ENCODE results near the gene PGAP6. TPM values are rescaled to one million over a fixed set of nuclear protein-coding genes. Genes with fewer than 3 reads are reported as not detected.
"Not testable (repeated sequence)": the region's sequence is repeated elsewhere in the genome, so short reads cannot be mapped to it uniquely, and the experiment has no call there.

Gene PGAP6
- total and polyA plus RNA-seq, 4 donors = 27.4 to 41.4 (median 39.0) TPM

DNA sequence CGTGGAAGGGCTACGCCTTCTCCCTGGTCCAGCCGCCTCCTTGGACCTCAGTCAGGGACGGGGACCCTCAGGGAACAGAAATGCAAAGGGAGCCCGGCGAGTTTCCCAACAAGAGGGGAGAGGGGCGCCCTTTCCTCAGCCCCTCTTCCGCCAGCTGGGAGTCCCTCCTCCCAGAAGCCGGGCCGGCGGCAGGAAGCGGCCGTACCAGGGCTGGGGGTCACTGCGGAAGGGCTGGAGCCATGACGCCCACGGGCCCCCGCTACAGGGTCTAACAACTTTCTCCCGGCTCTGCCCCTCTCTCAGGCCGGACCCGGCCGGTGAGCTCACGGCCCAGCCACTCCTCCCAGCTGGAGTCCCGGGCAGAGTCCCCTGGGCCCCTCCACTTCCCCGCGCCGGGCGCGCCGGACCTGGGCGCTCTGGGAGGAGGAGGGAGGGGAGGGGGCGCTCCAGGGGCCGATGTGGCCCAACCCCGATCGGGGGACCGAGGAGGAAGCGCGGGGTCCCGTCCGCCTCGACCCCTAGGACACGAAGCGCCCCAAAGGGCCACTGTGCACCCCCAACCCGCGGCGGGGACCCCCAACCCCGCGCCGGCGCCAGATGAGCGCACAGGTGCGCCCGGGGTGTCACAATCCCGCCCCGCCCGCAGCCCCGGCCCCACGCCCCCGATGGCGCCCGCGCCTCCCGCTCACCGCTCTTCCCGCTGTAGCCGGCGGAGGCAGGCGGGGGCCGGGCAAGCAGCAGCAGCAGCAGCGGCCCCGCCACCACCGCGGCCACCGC lies 578 bp downstream of the PGAP6 start:
- Histone ChIP-seq H3K4me1 (ENCODE audit: control insufficient read depth in 1 of 2, insufficient read depth in 2 of 2, low read length in 2 of 2) (no peaks in the 10 kb centered on the region), H3K36me3 (ENCODE audit: control insufficient read depth in 1 of 2, insufficient read depth in 2 of 2, low read length in 1 of 2) (peaks cover 0 to 3% of the 10 kb centered on the region in 2 donors), H3K9me3 (ENCODE audit: control insufficient read depth, low read length) (no peaks in the 10 kb centered on the region), H3K27ac (ENCODE audit: low read depth in 1 of 2, low read length in 2 of 2) (no peak overlapping the region), H3K4me3 (ENCODE audit: low read length in 2 of 2) (peak overlapping the region; percentile 60 to 91), H3K27me3 (ENCODE audit: control insufficient read depth in 1 of 2, insufficient read depth in 2 of 2, low read length in 1 of 2) (no peaks in the 10 kb centered on the region)
- ATAC-seq (ENCODE audit: low FRiP score) = peak; percentile 17
- intact Hi-C loops (cut with DNase I) = no loop called here
- 0 to 1% methylated on average over 52 to 73 of the region's 73 CpGs for whole genome bisulfite sequencing, 2 donors
- peak in 1 of 2 donors; percentile 82 for DNase-seq

- peak; percentile 4 for ATAC-seq (ENCODE audit: low FRiP score)
- Histone ChIP-seq H3K4me3 (ENCODE audit: low read length in 2 of 2) (peak overlapping the region in 1 of 2 donors; percentile 60), H3K9me3 (ENCODE audit: control insufficient read depth, low read length) (no peaks in the 10 kb centered on the region), H3K27ac (ENCODE audit: low read depth in 1 of 2, low read length in 2 of 2) (no peak overlapping the region), H3K27me3 (ENCODE audit: control insufficient read depth in 1 of 2, insufficient read depth in 2 of 2, low read length in 1 of 2) (no peaks in the 10 kb centered on the region), H3K36me3 (ENCODE audit: control insufficient read depth in 1 of 2, insufficient read depth in 2 of 2, low read length in 1 of 2) (peaks cover 0 to 3% of the 10 kb centered on the region in 2 donors), H3K4me1 (ENCODE audit: control insufficient read depth in 1 of 2, insufficient read depth in 2 of 2, low read length in 2 of 2) (no peaks in the 10 kb centered on the region)
- intact Hi-C loops (cut with DNase I) = no loop called here
- 2 to 3% methylated on average over 12 of the region's 12 CpGs for WGBS, 2 donors
- no peak for DNase-seq
Observed at GRCh38 chr16:380762-381011, 1.1 kb downstream of the PGAP6 start.

DNA sequence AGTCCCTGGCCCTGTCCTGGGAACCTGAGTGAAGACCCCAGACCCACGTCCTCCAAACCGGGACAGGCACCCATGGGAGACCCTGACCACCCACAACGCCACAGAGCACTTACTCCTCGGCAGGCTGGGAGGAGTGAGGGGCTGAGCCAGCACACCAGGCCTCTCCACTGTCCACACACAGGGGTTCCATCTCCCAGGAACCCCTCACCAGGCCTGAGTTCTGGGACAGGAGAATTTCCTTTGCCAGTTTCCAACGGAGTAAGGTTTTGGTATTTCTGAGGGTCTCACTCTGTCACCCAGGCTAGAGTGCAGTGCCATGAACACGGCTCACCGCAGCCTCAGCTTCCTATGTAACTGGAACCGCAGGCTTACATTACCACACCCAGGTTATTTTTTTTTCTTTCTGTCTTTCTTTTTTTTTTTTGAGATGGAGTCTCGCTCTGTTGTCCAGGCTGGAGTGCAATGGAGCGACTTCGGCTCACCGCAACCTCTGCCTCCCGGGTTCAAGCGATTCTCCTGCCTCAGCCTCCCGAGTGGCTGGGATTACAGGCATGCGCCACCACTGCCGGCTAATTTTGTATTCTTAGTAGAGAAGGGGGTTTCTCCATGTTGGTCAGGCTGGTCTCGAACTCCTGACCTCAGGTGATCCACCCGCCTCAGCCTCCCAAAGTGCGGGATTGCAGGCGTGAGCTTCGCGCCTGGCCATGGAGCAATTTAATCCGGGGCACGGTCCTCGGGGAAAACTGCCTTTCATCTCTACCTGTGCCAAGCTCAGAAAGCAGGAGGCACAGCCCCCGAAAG lies 1.6 kb downstream of the PGAP6 start:
- Histone ChIP-seq H3K4me1 (ENCODE audit: control insufficient read depth in 1 of 2, insufficient read depth in 2 of 2, low read length in 2 of 2) (no peaks in the 10 kb centered on the region), H3K36me3 (ENCODE audit: control insufficient read depth in 1 of 2, insufficient read depth in 2 of 2, low read length in 1 of 2) (peaks cover 0 to 3% of the 10 kb centered on the region in 2 donors), H3K9me3 (ENCODE audit: control insufficient read depth, low read length) (no peaks in the 10 kb centered on the region), H3K4me3 (ENCODE audit: low read length in 2 of 2) (no peak overlapping the region), H3K27me3 (ENCODE audit: control insufficient read depth in 1 of 2, insufficient read depth in 2 of 2, low read length in 1 of 2) (no peaks in the 10 kb centered on the region), H3K27ac (ENCODE audit: low read depth in 1 of 2, low read length in 2 of 2) (no peak overlapping the region)
- intact Hi-C loops (cut with DNase I) = no loop called here
- 79 to 81% methylated on average over 27 of the region's 27 CpGs for WGBS, 2 donors
- no peak for ATAC-seq (ENCODE audit: low FRiP score)
- no peak for DNase-seq

DNA sequence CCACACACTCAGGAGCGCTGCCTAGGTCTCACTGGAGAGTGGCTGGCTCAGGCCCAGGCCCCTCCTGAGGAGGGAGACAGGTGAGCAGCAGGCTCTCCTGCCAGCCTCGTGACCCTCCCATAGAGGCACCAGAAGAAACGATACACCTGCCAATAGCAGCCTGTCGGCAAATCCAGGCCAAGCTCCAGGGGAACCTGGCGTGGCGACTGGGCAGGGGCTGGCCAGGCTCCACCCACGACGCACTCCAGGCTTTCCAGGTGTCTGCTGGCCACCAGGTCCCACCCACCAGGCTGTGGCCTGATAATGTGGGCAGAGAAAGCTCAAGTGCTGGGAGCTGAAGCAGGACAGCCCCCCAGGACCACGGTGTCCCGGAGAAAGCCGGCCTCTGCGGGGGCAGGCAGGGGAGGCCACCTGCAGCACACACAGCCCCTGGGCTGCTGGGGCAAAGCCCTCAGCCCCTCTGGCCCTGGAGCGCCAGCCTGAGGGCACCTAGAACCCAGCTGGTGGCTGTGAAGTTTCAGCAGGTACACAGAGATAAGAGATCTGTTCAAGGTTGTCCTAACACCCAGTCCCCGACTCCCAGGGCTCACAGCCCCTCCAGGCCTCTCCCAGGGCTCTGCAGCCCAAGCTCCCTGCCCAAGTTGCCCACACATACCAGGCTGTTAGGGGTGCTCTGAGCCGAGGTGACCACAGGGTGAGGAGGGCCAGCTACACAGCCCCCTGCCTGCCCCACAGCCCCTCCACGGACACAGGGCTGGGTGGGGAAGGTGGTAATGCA lies 2.4 kb downstream of the PGAP6 start:
- Histone ChIP-seq H3K4me3 (ENCODE audit: low read length in 2 of 2) (no peak overlapping the region), H3K9me3 (ENCODE audit: control insufficient read depth, low read length) (no peaks in the 10 kb centered on the region), H3K36me3 (ENCODE audit: control insufficient read depth in 1 of 2, insufficient read depth in 2 of 2, low read length in 1 of 2) (peaks cover 0 to 5% of the 10 kb centered on the region in 2 donors), H3K27ac (ENCODE audit: low read depth in 1 of 2, low read length in 2 of 2) (no peak overlapping the region), H3K4me1 (ENCODE audit: control insufficient read depth in 1 of 2, insufficient read depth in 2 of 2, low read length in 2 of 2) (no peaks in the 10 kb centered on the region), H3K27me3 (ENCODE audit: control insufficient read depth in 1 of 2, insufficient read depth in 2 of 2, low read length in 1 of 2) (no peaks in the 10 kb centered on the region)
- no peak for DNase-seq
- no peak for ATAC-seq (ENCODE audit: low FRiP score)
- intact Hi-C loops (cut with DNase I) = no loop called here
- 85 to 87% methylated on average over 16 of the region's 16 CpGs for WGBS, 2 donors

DNA sequence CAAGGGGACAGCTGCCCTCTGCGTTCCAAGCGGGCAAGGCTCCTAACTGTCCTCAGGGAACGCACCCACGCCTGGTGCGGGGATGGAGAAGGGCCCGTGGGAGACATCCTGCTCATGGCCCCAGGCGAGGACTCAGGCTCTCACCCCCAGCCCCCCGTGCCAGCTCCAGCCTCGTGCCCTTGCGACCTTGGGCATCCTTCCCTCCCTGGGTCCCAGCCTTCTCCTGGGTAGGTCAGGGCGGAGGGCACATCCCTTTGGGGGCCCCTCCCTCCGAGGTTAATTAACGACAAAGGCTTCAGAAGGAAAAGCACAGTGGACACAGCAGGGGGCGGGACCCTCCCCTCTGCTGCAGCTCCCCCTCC lies 3.0 kb downstream of the PGAP6 start:
- H3K27me3 ChIP-seq (ENCODE audit: control insufficient read depth in 1 of 2, insufficient read depth in 2 of 2, low read length in 1 of 2) = no peaks in the 10 kb centered on the region
- no peaks in the 10 kb centered on the region for H3K4me1 ChIP-seq (ENCODE audit: control insufficient read depth in 1 of 2, insufficient read depth in 2 of 2, low read length in 2 of 2)
- no peak for ATAC-seq (ENCODE audit: low FRiP score)
- no peak overlapping the region for H3K4me3 ChIP-seq (ENCODE audit: low read length in 2 of 2)
- peaks cover 0 to 7% of the 10 kb centered on the region in 2 donors for H3K36me3 ChIP-seq (ENCODE audit: control insufficient read depth in 1 of 2, insufficient read depth in 2 of 2, low read length in 1 of 2)
- WGBS, 2 donors = 76 to 79% methylated on average over 14 of the region's 14 CpGs
- no peaks in the 10 kb centered on the region for H3K9me3 ChIP-seq (ENCODE audit: control insufficient read depth, low read length)
- no peak overlapping the region for H3K27ac ChIP-seq (ENCODE audit: low read depth in 1 of 2, low read length in 2 of 2)
- intact Hi-C loops (cut with DNase I) = no loop called here
- no peak for DNase-seq

GRCh38 chr16:378113-378820 lies 3.5 kb downstream of the PGAP6 start:
- intact Hi-C loops (cut with DNase I); H3K36me3 ChIP-seq (ENCODE audit: control insufficient read depth in 1 of 2, insufficient read depth in 2 of 2, low read length in 1 of 2); H3K4me3 ChIP-seq (ENCODE audit: low read length in 2 of 2); H3K4me1 ChIP-seq (ENCODE audit: control insufficient read depth in 1 of 2, insufficient read depth in 2 of 2, low read length in 2 of 2); H3K27me3 ChIP-seq (ENCODE audit: control insufficient read depth in 1 of 2, insufficient read depth in 2 of 2, low read length in 1 of 2); DNase-seq; H3K9me3 ChIP-seq (ENCODE audit: control insufficient read depth, low read length); ATAC-seq (ENCODE audit: low FRiP score); H3K27ac ChIP-seq (ENCODE audit: low read depth in 1 of 2, low read length in 2 of 2): not testable (repeated sequence)
- WGBS, 2 donors = 91 to 92% methylated on average over 35 to 36 of the region's 36 CpGs

GRCh38 chr16:377419-377951 lies 4.3 kb downstream of the PGAP6 start:
- Histone ChIP-seq H3K36me3 (ENCODE audit: control insufficient read depth in 1 of 2, insufficient read depth in 2 of 2, low read length in 1 of 2) (peaks cover 0 to 7% of the 10 kb centered on the region in 2 donors), H3K9me3 (ENCODE audit: control insufficient read depth, low read length) (no peaks in the 10 kb centered on the region), H3K27ac (ENCODE audit: low read depth in 1 of 2, low read length in 2 of 2) (no peak overlapping the region), H3K4me3 (ENCODE audit: low read length in 2 of 2) (no peak overlapping the region), H3K4me1 (ENCODE audit: control insufficient read depth in 1 of 2, insufficient read depth in 2 of 2, low read length in 2 of 2) (no peaks in the 10 kb centered on the region), H3K27me3 (ENCODE audit: control insufficient read depth in 1 of 2, insufficient read depth in 2 of 2, low read length in 1 of 2) (no peaks in the 10 kb centered on the region)
- 91 to 92% methylated on average over 40 to 42 of the region's 42 CpGs for whole genome bisulfite sequencing, 2 donors
- ATAC-seq (ENCODE audit: low FRiP score) (no peak), DNase-seq (no peak)
- intact Hi-C loops (cut with DNase I) = no loop called here

GRCh38 chr16:376817-377418 lies 4.9 kb downstream of the PGAP6 start:
- H3K4me3 ChIP-seq (ENCODE audit: low read length in 2 of 2) = no peak overlapping the region
- H3K27me3 ChIP-seq (ENCODE audit: control insufficient read depth in 1 of 2, insufficient read depth in 2 of 2, low read length in 1 of 2) = no peaks in the 10 kb centered on the region
- intact Hi-C loops (cut with DNase I) = no loop called here
- 92 to 94% methylated on average over 26 of the region's 26 CpGs for WGBS, 2 donors
- DNase-seq (no peak), ATAC-seq (ENCODE audit: low FRiP score) (no peak)
- peaks cover 0 to 7% of the 10 kb centered on the region in 2 donors for H3K36me3 ChIP-seq (ENCODE audit: control insufficient read depth in 1 of 2, insufficient read depth in 2 of 2, low read length in 1 of 2)
- no peaks in the 10 kb centered on the region for H3K4me1 ChIP-seq (ENCODE audit: control insufficient read depth in 1 of 2, insufficient read depth in 2 of 2, low read length in 2 of 2)
- H3K27ac ChIP-seq (ENCODE audit: low read depth in 1 of 2, low read length in 2 of 2) = no peak overlapping the region
- no peaks in the 10 kb centered on the region for H3K9me3 ChIP-seq (ENCODE audit: control insufficient read depth, low read length)

Data from aorta (tissue), 5 donors.